Nephron progenitor cell (in vitro differentiated cells): ENCODE measurements around the gene MAEA.

Experiments
- DNase-seq: peaks from one replicate; pipeline ENCODE4 v3.0.0; 2021
- H3K27ac Mint-ChIP-seq: 2 replicates; pipeline ENCODE4 v1.8.0; 2021; ENCODE audit warnings: mild to moderate bottlenecking, moderate library complexity, mixed read lengths
- H3K27me3 Mint-ChIP-seq: 2 replicates; pipeline ENCODE4 v1.8.0; 2021; ENCODE audit warnings: mild to moderate bottlenecking, low read depth, mixed read lengths; ENCODE audit not compliant: poor library complexity
- H3K36me3 Mint-ChIP-seq: 2 replicates; pipeline ENCODE4 v1.8.0; 2021; ENCODE audit warnings: low read depth, mixed read lengths
- H3K4me1 Mint-ChIP-seq: 2 replicates; pipeline ENCODE4 v1.8.0; 2021; ENCODE audit warnings: mixed read lengths
- H3K4me3 Mint-ChIP-seq: 2 replicates; pipeline ENCODE4 v1.8.0; 2021; ENCODE audit warnings: mild to moderate bottlenecking, moderate library complexity, mixed read lengths
- H3K9me3 Mint-ChIP-seq: 2 replicates; pipeline ENCODE4 v1.8.0; 2021; ENCODE audit warnings: mild to moderate bottlenecking, moderate library complexity, mixed read lengths
- CTCF ChIP-seq: fragments of 200-600 bp; sonication (generic); IDR thresholded peaks from 2 replicates; pipeline ENCODE4 v1.5.0; 2021; ENCODE audit warnings: antibody characterized with exemption

MAEA gene

GRCh38 chr4:1249731-1250526 lies 39.8 kb upstream of the MAEA start:
- Mint-ChIP-seq H3K27me3 (peaks cover 13% of the 10 kb centered on the region), H3K4me3 (peak overlapping the region; percentile 79), H3K27ac (no peak overlapping the region), H3K36me3 (peaks cover 49% of the 10 kb centered on the region), H3K4me1 (peaks cover 22% of the 10 kb centered on the region), H3K9me3 (peaks cover 52% of the 10 kb centered on the region)
- TF ChIP-seq CTCF: no peak
- DNase-seq: no peak

- TF ChIP-seq CTCF: no peak
- Mint-ChIP-seq H3K36me3 (peaks cover 50% of the 10 kb centered on the region), H3K27ac (no peak overlapping the region), H3K27me3 (peaks cover 13% of the 10 kb centered on the region), H3K4me1 (peaks cover 17% of the 10 kb centered on the region), H3K4me3 (peak overlapping the region; percentile 79), H3K9me3 (peaks cover 58% of the 10 kb centered on the region)
- DNase-seq: no peak
These were observed 39.2 kb upstream of the MAEA start for GRCh38 chr4:1250527-1250812.

DNA sequence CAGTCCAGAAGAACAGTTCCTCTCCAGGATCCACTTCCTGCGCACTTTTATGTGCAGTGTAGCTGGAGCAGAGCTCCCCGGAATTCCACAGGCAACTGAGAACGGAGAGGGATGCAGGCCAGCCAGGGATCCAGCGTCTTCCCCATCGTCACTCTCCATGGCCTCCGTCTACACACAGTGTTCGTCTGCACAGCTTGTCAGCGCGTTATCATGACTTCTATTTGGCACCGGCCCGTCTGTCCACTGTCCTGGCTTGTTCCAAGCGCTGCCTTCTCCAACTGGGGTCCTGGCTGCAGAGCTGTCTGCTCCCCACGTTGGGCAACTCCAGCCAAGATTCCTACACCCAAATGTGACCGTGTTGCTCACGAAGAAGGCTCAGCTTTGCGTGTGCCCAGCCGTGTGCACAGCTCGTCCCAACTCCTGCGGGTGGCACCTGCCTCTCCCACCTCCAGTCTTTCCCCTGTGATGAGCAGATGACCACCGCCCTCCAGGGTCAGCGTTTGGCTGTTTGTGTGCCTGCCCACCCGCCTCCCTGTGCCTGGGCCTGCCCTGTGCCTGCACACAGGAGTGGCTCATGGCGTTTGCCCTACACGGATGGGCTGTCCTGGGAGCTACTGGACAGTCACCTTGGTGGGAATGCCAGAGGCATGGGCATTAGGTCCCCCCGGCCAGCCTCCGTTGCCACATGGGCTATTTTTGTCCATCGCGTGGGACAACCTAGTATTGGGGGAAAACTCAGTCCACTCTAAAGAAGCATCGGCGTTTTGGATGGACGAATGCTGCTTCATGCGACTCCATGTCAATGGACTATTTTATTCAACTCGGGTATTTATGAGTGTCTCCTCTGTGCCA lies 38.5 kb upstream of the MAEA start:
- no peak for DNase-seq
- Mint-ChIP-seq H3K27ac (no peak overlapping the region), H3K9me3 (peaks cover 64% of the 10 kb centered on the region)

GRCh38 chr4:1251773-1252066 lies 38.0 kb upstream of the MAEA start:
- H3K4me3 Mint-ChIP-seq: peak overlapping the region; percentile 66

More for the DNA sequence above, 38.5 kb upstream of the MAEA start:
- Mint-ChIP-seq H3K4me1 (peaks cover 12% of the 10 kb centered on the region), H3K27me3 (peaks cover 16% of the 10 kb centered on the region), H3K4me3 (peak overlapping the region; percentile 70), H3K36me3 (peaks cover 56% of the 10 kb centered on the region)
- no peak for TF ChIP-seq CTCF

GRCh38 chr4:1252928-1253492 lies 36.7 kb upstream of the MAEA start:
- Mint-ChIP-seq H3K4me3 (peak overlapping the region; percentile 9), H3K9me3 (peaks cover 81% of the 10 kb centered on the region)
- DNase-seq: no peak

More at GRCh38 chr4:1251773-1252066, 38.0 kb upstream of the MAEA start:
- Mint-ChIP-seq H3K9me3 (peaks cover 70% of the 10 kb centered on the region), H3K27ac (no peak overlapping the region), H3K36me3 (peaks cover 56% of the 10 kb centered on the region), H3K4me1 (peaks cover 6% of the 10 kb centered on the region), H3K27me3 (peaks cover 17% of the 10 kb centered on the region)
- TF ChIP-seq CTCF: no peak
- DNase-seq: no peak

More at GRCh38 chr4:1252928-1253492, 36.7 kb upstream of the MAEA start:
- no peaks in the 10 kb centered on the region for H3K4me1 Mint-ChIP-seq
- no peak for TF ChIP-seq CTCF
- H3K27ac Mint-ChIP-seq: no peak overlapping the region
- peaks cover 22% of the 10 kb centered on the region for H3K27me3 Mint-ChIP-seq
- peaks cover 56% of the 10 kb centered on the region for H3K36me3 Mint-ChIP-seq
